DMS153 (cell line): ENCODE results near the gene APEH.
"Not testable (repeated sequence)": the region's sequence is repeated elsewhere in the genome, so short reads cannot be mapped to it uniquely, and the experiment has no call there.

Experiments used
- DNase-seq: peaks from one replicate; lab custom pipeline; 2025; lab: John Stamatoyannopoulos, UW

Gene APEH

GRCh38 chr3:49668861-49669260 is 5.3 kb upstream of the APEH start:
- no peak for DNase-seq

- no peak for DNase-seq
Measured at GRCh38 chr3:49669352-49669751, 4.8 kb upstream of the APEH start.

- DNase-seq: no peak
Measured at GRCh38 chr3:49670940-49671290, 3.2 kb upstream of the APEH start.

GRCh38 chr3:49671291-49672288 is 2.6 kb upstream of the APEH start:
- DNase-seq: no peak

GRCh38 chr3:49673121-49673714 is 933 bp upstream of the APEH start:
- DNase-seq: no peak

- no peak for DNase-seq
Measured at GRCh38 chr3:49674497-49674983, 389 bp downstream of the APEH start.

- DNase-seq: no peak
Measured at GRCh38 chr3:49675912-49676311, 1.8 kb downstream of the APEH start.

- no peak for DNase-seq
Measured at GRCh38 chr3:49680493-49681231, 6.5 kb downstream of the APEH start.

- no peak for DNase-seq
Measured at GRCh38 chr3:49681232-49681522, 7.0 kb downstream of the APEH start.

- no peak for DNase-seq
Measured at GRCh38 chr3:49681543-49681942, 7.4 kb downstream of the APEH start.

GRCh38 chr3:49683162-49683561 is 9.0 kb downstream of the APEH start:
- DNase-seq: no peak

GRCh38 chr3:49684453-49684852 is 10.3 kb downstream of the APEH start:
- not testable (repeated sequence) for DNase-seq

- DNase-seq: not testable (repeated sequence)
Measured at GRCh38 chr3:49685103-49685502, 11.0 kb downstream of the APEH start.

GRCh38 chr3:49685846-49686245 is 11.7 kb downstream of the APEH start:
- DNase-seq: not testable (repeated sequence)

GRCh38 chr3:49686346-49686745 is 12.2 kb downstream of the APEH start:
- not testable (repeated sequence) for DNase-seq

- DNase-seq: not testable (repeated sequence)
Measured at GRCh38 chr3:49686769-49687423, 12.7 kb downstream of the APEH start.

GRCh38 chr3:49687424-49687795 is 13.3 kb downstream of the APEH start:
- DNase-seq: not testable (repeated sequence)

- DNase-seq: not testable (repeated sequence)
Measured at GRCh38 chr3:49688338-49689045, 14.3 kb downstream of the APEH start.

GRCh38 chr3:49689046-49689907 is 15.1 kb downstream of the APEH start, which contains the start of the genes MST1 and RNF123:
MST1 (minus strand) TSS chr3:49689474; CDS start chr3:49688691, 783 bp downstream.
RNF123 (plus strand) TSS chr3:49689557; CDS start chr3:49691166, 1,609 bp downstream.
- DNase-seq: no peak

GRCh38 chr3:49689908-49690624 is 15.9 kb downstream of the APEH start:
- not testable (repeated sequence) for DNase-seq
